HG03457 (cell line): ENCODE results near the gene YIPF3.
"Not testable (repeated sequence)": the region's sequence is repeated elsewhere in the genome, so short reads cannot be mapped to it uniquely, and the experiment has no call there.

Experiments used
- ATAC-seq: cut with Tn5 transposase; IDR thresholded peaks from one replicate; pipeline ENCODE4 v1.9.1; 2021; ENCODE audit warnings: moderate number of reproducible peaks; ENCODE audit not compliant: unreplicated experiment

Gene YIPF3

GRCh38 chr6:43509984-43510826 lies 6.5 kb downstream of the YIPF3 start, which contains the start of gene LRRC73:
TSS of gene LRRC73 (minus strand) at chr6:43510346. CDS start at chr6:43509785, 561 bp downstream.
- no peak for ATAC-seq

DNA sequence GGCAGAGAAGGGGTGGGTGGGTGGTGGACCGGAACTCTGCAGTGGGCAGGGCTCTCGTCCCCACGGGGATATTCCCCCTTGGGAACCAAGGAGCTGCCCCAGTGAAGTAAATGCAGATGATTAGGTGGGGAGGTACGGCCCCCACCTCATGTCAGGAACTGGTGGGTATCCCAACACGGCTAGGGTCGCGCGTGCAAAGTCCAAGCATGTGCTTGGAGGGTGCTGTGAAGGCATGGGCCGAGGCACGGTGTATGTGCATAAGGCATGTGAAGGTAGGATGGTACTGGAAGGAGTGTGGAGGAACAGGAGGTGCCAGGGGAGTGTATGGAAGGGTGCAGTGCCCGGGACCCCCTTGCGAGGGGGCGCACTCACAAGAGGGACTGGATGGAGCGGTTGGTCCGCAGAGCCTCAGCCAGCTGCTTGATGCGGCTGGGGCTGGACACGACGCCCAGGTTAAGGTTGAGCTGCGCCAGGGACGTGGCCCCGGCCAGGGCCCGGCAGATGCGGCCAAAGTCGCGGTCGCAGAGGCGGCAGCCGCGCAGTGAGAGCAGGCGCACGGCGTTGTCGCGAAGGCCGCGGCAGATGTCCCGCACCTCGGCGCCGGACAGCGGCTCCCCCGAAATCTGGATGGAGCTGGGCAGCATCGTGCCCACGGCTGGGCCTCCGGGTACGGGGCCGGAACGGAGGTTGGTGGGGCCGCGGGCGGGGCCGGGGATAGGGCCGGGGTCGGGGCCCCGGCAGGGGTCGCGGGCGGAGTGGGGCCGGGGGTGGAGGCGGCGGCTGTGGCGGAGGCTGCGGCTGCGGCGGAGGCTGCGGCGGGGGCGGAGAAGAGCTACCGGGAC lies 7.4 kb downstream of the YIPF3 start:
- no peak for ATAC-seq

- no peak for ATAC-seq
These were observed 8.1 kb downstream of the YIPF3 start for GRCh38 chr6:43508481-43509141.

GRCh38 chr6:43506667-43507471 lies 9.9 kb downstream of the YIPF3 start:
- no peak for ATAC-seq

DNA sequence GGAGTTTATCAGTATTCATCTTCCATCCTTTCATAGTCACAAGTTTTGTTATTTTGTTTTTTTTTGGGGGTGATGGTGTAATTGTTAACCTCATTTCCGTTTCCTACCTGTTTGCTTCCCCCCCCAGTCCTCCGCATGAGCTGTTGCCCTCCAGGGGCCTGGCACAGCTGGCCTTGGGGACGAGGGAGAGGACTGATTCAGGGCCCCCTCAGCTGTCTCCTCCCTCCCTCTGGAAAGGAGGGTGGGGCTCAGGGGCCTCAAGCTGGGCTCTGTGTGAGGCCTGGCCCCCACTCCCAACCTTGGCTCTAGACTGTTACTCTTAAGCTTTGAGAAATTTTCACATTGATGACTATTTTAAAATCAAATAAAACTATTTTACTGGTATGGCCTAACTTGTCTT lies 10.6 kb downstream of the YIPF3 start:
- ATAC-seq, result no peak

GRCh38 chr6:43505718-43506117 lies 11.0 kb downstream of the YIPF3 start:
- ATAC-seq, result no peak

GRCh38 chr6:43504756-43505593 lies 11.8 kb downstream of the YIPF3 start:
- no peak for ATAC-seq

GRCh38 chr6:43503443-43503842 lies 13.3 kb downstream of the YIPF3 start:
- ATAC-seq, result no peak

DNA sequence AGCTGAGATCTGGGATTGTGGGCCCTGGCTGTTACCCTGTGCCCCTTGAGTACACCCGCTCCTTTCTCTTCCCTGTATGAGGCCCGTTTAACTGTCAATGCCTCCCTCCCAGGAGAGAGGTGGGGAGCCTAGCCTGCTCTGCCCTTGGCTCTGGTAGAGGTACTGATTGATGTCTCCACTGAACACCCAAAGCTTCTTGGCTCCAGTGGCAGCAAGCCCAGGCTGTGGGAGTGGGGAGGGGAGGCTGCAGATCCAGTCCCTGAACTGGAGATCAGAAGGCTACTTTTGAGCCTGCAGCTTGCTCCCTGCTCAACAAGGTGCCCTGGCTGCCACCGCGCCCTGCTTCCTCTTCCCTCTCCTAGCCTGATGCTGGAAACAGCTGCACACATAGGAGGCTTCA lies 14.1 kb downstream of the YIPF3 start:
- ATAC-seq, result no peak

DNA sequence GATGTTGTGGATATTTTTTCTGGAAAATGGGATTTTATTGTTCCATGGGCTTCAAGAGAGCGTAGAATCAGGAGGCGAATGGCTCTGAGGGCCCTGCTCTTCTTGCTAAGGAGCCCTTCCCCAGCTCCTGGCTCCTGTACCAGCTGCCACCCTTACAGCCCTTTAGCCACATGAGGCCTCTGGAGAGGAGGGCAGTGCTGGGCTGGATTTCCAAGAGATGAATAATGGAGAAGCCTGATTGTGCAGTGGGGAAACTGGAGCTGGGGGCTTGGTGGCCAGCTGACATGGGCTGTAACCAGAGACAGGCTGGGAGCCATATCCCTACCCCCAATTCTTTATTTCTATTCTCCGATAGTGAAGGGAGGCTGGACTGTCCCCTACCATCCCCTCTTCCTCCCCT lies 15.8 kb downstream of the YIPF3 start:
- no peak for ATAC-seq

GRCh38 chr6:43499028-43499815 lies 17.5 kb downstream of the YIPF3 start:
- no peak for ATAC-seq

DNA sequence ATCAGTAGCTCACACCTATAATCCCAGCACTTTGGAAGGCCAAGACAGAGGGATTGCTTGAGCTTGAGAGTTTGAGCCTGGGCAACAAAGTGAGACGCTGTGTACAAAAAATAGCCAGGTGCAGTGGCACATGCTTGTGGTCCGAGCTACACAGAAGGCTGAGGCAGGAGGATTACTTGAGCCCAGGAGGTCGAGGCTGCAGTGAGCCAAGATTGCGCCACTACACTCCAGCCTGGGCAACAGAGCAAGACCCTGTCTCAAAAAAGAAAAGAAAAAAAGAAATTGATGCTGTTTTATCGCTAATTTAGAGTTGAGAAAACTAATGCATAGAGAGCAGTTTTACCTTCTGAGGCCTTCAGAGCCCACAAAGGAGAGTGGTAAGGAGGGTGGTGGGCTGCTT lies 18.4 kb downstream of the YIPF3 start:
- not testable (repeated sequence) for ATAC-seq

- no peak for ATAC-seq
These were observed 19.0 kb downstream of the YIPF3 start for GRCh38 chr6:43497689-43498088.

DNA sequence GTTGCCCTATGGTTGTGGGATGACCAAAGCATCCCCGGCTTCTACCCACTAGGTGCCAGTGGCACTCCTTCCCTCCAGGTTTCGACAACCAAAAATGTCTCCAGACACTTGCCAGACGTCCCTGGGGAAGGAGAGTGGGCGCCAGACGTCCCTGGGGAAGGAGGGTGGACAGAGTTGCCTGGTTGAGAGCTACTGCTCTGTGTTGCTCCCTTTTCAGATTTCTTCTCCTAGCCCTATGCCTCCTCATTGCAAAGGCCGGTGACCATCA lies 19.7 kb downstream of the YIPF3 start:
- ATAC-seq, result no peak

DNA sequence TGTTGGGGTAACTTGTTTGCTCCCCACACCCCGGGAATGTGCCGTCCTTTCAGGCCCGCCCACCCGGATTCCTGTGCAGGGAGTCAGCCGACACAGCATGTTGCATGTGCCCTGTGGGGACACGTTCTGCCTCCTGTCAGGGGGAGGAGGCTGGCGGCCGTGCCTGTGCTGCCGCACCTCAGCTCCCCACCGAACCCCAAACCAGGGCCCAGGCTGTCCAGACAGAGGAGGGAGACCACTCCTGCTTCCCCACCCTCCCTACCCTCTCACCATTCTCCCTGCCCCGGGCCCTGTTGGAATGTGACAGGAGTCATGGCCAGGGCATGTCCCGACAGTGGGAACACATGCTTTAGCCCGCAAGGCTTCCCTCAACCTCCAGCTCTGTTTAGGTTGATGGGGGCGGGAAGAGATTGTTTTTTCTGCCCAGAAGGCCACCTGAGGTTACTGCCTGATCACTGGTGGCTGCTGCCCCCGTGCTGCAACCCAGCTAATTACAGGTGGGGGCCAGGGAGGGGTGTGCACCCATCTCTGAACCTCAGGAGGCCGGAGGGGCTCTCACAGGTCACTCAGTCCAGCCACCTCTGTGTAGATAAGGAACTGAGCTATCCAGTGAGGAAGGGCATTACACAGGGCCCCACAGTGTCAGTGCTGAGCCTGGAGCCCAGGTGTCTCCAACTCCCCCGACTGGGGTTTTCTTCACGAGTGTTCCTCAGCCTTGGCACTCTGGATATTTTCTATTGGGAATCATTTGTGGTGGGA lies 20.2 kb downstream of the YIPF3 start:
- no peak for ATAC-seq

- no peak for ATAC-seq
These were observed 21.3 kb downstream of the YIPF3 start for GRCh38 chr6:43495409-43495941.

- no peak for ATAC-seq
These were observed 22.0 kb downstream of the YIPF3 start for GRCh38 chr6:43494766-43495165.

DNA sequence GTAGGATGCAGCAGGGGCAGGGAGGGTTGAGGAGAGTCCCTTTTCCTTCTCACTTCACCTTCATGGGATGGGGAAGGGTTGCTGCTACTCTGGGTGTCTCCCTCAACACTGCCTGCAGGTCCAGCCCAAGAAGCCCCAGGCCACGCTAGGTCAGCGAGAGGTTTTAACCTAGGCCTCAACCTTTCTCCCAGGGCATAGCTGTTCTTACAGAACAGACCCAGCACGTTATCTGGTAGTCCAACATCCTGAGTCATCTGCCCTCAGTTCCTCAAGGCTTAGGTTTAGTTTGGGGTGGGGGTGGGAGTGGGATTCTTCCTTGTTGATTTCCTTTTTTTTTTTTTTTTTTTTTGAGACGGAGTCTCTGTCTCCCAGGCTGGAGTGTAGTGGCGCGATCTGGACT lies 22.4 kb downstream of the YIPF3 start:
- no peak for ATAC-seq
